ENCODE data around the gene PTCD1. TPM values are rescaled to one million over a fixed set of nuclear protein-coding genes. Genes with fewer than 3 reads are reported as not detected.

The PTCD1 gene
- total and polyA plus RNA-seq, 9 of the 15 experiments (the other 6 are each of a cell fraction or from before 2014, with no cell fraction given), result 0.46 to 17.1 (median 6.2) TPM

DNA sequence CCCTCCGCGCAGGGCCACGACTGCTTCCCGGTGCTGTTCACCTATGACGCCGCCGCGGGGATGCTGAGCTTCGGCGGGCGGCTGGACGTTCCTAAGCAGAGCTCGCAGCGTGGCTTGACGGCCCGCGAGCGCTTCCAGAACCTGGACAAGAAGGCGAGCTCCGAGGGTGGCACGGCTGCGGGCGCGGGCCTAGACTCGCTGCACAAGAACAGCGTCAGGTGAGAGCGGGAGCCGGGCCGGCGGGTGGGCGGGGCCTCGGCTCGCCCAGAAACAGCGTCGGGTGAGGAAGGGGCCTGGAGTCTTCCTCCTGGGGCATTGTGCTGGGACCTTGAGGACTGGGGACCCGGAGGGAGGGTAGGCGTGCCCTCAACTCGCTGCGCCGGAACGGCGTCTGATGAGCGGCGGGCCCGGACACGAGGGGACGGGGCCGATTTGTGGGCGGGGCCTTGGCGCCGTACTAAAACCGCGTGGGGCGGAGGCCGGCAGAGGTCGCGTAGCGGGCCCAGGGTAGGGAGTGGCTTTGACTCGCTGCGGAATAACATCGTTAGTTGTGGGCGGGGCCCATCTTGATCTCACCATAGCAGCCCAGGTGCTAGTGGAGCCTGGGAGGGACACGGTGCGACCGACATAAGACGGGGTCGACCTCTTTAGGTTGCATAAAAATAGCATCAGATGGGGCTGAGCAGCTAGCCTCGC is 45.8 kb downstream of the PTCD1 start (continued):
- TF ChIP-seq, protein P1, sequence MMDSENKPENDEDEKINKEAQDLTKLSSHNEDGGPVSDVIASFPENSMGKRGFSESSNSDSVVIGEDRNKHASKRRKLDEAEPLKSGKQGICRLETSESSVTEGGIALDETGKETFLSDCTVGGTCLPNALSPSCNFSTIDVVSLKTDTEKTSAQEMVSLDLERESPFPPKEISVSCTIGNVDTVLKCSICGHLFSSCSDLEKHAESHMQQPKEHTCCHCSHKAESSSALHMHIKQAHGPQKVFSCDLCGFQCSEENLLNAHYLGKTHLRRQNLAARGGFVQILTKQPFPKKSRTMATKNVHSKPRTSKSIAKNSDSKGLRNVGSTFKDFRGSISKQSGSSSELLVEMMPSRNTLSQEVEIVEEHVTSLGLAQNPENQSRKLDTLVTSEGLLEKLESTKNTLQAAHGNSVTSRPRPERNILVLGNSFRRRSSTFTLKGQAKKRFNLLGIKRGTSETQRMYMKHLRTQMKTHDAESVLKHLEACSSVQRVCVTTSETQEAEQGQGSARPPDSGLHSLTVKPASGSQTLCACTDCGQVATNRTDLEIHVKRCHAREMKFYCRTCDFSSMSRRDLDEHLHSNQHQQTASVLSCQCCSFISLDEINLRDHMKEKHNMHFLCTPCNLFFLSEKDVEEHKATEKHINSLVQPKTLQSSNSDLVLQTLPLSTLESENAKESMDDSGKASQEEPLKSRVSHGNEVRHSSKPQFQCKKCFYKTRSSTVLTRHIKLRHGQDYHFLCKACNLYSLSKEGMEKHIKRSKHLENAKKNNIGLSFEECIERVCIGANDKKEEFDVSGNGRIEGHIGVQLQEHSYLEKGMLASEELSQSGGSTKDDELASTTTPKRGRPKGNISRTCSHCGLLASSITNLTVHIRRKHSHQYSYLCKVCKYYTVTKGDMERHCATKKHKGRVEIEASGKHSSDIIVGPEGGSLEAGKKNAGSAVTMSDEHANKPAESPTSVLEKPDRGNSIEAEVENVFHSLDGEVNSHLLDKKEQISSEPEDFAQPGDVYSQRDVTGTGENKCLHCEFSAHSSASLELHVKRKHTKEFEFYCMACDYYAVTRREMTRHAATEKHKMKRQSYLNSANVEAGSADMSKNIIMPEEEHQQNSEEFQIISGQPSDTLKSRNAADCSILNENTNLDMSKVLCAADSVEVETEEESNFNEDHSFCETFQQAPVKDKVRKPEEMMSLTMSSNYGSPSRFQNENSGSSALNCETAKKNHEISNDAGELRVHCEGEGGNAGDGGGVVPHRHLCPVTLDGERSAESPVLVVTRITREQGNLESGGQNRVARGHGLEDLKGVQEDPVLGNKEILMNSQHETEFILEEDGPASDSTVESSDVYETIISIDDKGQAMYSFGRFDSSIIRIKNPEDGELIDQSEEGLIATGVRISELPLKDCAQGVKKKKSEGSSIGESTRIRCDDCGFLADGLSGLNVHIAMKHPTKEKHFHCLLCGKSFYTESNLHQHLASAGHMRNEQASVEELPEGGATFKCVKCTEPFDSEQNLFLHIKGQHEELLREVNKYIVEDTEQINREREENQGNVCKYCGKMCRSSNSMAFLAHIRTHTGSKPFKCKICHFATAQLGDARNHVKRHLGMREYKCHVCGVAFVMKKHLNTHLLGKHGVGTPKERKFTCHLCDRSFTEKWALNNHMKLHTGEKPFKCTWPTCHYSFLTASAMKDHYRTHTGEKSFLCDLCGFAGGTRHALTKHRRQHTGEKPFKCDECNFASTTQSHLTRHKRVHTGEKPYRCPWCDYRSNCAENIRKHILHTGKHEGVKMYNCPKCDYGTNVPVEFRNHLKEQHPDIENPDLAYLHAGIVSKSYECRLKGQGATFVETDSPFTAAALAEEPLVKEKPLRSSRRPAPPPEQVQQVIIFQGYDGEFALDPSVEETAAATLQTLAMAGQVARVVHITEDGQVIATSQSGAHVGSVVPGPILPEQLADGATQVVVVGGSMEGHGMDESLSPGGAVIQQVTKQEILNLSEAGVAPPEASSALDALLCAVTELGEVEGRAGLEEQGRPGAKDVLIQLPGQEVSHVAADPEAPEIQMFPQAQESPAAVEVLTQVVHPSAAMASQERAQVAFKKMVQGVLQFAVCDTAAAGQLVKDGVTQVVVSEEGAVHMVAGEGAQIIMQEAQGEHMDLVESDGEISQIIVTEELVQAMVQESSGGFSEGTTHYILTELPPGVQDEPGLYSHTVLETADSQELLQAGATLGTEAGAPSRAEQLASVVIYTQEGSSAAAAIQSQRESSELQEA (IDR thresholded peaks at IDR 0.05; ENCODE audit: low read depth), result peak; percentile 82
- TF ChIP-seq ZNF41 (CRISPR knock-in tag; conservative IDR thresholded peaks at IDR 0.05), result no peak
- peak in 1 of 2 experiments; percentile 69 for TF ChIP-seq MNT (conservative IDR thresholded peaks at IDR 0.05)
- TF ChIP-seq CREB1 (IDR thresholded peaks at IDR 0.05), result peak; percentile 27; the same call in 1 of the 2 replicates
- TF ChIP-seq CREB1 (CRISPR knock-in tag; IDR thresholded peaks at IDR 0.05), result no peak
- peak; percentile 80 for TF ChIP-seq SAFB (IDR thresholded peaks at IDR 0.05; ENCODE audit: borderline replicate concordance, low read depth, low read length)
- TF ChIP-seq TCF7 (IDR thresholded peaks at IDR 0.05; ENCODE audit: borderline replicate concordance), result no peak; the same call in 1 of the 2 replicates
- TF ChIP-seq ATF3 (IDR thresholded peaks at IDR 0.05), result 0 out of 2 replicates have a peak, but pooled peaks have one; percentile 15
- no peak for TF ChIP-seq ATF3 (CRISPR knock-in tag; conservative IDR thresholded peaks at IDR 0.05)
- no peak for TF ChIP-seq THAP7 (CRISPR knock-in tag; IDR thresholded peaks at IDR 0.05)
- no peak for TF ChIP-seq RAD21 (CRISPR knock-in tag; conservative IDR thresholded peaks at IDR 0.05 in 1 of 2, IDR thresholded peaks at IDR 0.05 in 1 of 2)
- TF ChIP-seq FOXP1 (CRISPR knock-in tag; IDR thresholded peaks at IDR 0.05), result no peak
- TF ChIP-seq ZNF146 (CRISPR knock-in tag; IDR thresholded peaks at IDR 0.05; ENCODE audit: unreplicated experiment), result no peak
- TF ChIP-seq, protein P2, sequence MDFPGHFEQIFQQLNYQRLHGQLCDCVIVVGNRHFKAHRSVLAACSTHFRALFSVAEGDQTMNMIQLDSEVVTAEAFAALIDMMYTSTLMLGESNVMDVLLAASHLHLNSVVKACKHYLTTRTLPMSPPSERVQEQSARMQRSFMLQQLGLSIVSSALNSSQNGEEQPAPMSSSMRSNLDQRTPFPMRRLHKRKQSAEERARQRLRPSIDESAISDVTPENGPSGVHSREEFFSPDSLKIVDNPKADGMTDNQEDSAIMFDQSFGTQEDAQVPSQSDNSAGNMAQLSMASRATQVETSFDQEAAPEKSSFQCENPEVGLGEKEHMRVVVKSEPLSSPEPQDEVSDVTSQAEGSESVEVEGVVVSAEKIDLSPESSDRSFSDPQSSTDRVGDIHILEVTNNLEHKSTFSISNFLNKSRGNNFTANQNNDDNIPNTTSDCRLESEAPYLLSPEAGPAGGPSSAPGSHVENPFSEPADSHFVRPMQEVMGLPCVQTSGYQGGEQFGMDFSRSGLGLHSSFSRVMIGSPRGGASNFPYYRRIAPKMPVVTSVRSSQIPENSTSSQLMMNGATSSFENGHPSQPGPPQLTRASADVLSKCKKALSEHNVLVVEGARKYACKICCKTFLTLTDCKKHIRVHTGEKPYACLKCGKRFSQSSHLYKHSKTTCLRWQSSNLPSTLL (IDR thresholded peaks at IDR 0.05), result no peak
